Hematopoietic multipotent progenitor cell treated with erythropoietin and hydrocortisone succinate and interleukin-3 and kit ligand, for 8 days (in vitro differentiated cells): Measurements from ENCODE around the gene RAMACL.

Experiments
- DNase-seq: peaks from one replicate; pipeline ENCODE4 v3.0.0-alpha.2; 2015

RAMACL gene

GRCh38 chr6:166617359-166617758 is 30.9 kb upstream of the RAMACL start:
- DNase-seq, result no peak

GRCh38 chr6:166616261-166617238 is 30.1 kb upstream of the RAMACL start:
- no peak for DNase-seq

- no peak for DNase-seq
Measured at GRCh38 chr6:166615059-166615770, 28.7 kb upstream of the RAMACL start.

- no peak for DNase-seq
Measured at GRCh38 chr6:166614589-166614988, 28.1 kb upstream of the RAMACL start.

GRCh38 chr6:166614171-166614583 is 27.7 kb upstream of the RAMACL start:
- DNase-seq, result no peak

- no peak for DNase-seq
Measured at GRCh38 chr6:166613027-166613426, 26.5 kb upstream of the RAMACL start.

GRCh38 chr6:166612471-166612881 is 26.0 kb upstream of the RAMACL start:
- DNase-seq, result no peak

GRCh38 chr6:166611631-166612030 is 25.2 kb upstream of the RAMACL start:
- no peak for DNase-seq

- no peak for DNase-seq
Measured at GRCh38 chr6:166610069-166610468, 23.6 kb upstream of the RAMACL start.

- no peak for DNase-seq
Measured at GRCh38 chr6:166608774-166609173, 22.3 kb upstream of the RAMACL start.

- DNase-seq, result no peak
Measured at GRCh38 chr6:166605752-166606151, 19.3 kb upstream of the RAMACL start.

- DNase-seq, result no peak
Measured at GRCh38 chr6:166604911-166605310, 18.4 kb upstream of the RAMACL start.

GRCh38 chr6:166604328-166604727 is 17.9 kb upstream of the RAMACL start:
- DNase-seq, result no peak

GRCh38 chr6:166603043-166603690 is 16.7 kb upstream of the RAMACL start:
- DNase-seq, result no peak

- no peak for DNase-seq
Measured at GRCh38 chr6:166601956-166602355, 15.5 kb upstream of the RAMACL start.

GRCh38 chr6:166600931-166601330 is 14.5 kb upstream of the RAMACL start:
- DNase-seq, result no peak

GRCh38 chr6:166599205-166599604 is 12.7 kb upstream of the RAMACL start:
- DNase-seq, result no peak

GRCh38 chr6:166598441-166599138 is 12.1 kb upstream of the RAMACL start:
- no peak for DNase-seq

- no peak for DNase-seq
Measured at GRCh38 chr6:166597711-166598440, 11.4 kb upstream of the RAMACL start.

- DNase-seq, result no peak
Measured at GRCh38 chr6:166596776-166597507, 10.5 kb upstream of the RAMACL start.

- no peak for DNase-seq
Measured at GRCh38 chr6:166595949-166596348, 9.5 kb upstream of the RAMACL start.
